G401.6 (cell line): Measurements from ENCODE around the gene CLIC4.
A peak's percentile ranks its signal among the peaks of the same experiment; 100 is the strongest.
"Not testable (repeated sequence)": the region's sequence is repeated elsewhere in the genome, so short reads cannot be mapped to it uniquely, and the experiment has no call there.

Experiments used
- FAIRE-seq: peaks from 2 replicates; lab custom pipeline; 2012; peaks lifted over from hg19 to GRCh38; lab: Jason Lieb, UNC

Gene CLIC4

GRCh38 chr1:24744911-24745710, at the start of gene CLIC4:
Gene CLIC4 (plus strand): TSS chr1:24745447. CDS start chr1:24745554, 107 bp downstream.
- FAIRE-seq = peak; percentile 96

- FAIRE-seq = no peak
Observed at GRCh38 chr1:24696041-24696755, 49.0 kb upstream of the CLIC4 start.

GRCh38 chr1:24696756-24697330, 48.4 kb upstream of the CLIC4 start:
- FAIRE-seq = no peak

- FAIRE-seq = not testable (repeated sequence)
Observed at GRCh38 chr1:24697453-24698001, 47.7 kb upstream of the CLIC4 start.

DNA sequence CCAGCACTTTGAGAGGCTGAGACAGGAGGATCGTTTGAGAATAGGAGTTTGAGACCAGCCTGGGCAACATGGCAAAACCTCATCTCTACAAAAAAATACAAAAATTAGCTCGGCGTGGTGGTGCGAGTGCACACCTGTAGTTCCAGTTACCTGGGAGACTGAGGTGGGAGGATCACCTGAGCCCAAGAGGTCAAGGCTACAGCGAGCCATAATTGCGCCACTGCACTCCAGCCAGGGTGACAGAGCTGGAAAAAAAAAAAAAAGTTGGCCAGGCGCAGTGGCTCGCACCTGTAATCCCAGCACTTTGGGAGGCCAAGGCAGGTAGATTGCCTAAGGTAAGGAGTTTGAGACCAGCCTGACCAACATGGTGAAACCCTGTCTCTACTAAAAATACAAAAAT, 46.9 kb upstream of the CLIC4 start:
- FAIRE-seq = not testable (repeated sequence)

DNA sequence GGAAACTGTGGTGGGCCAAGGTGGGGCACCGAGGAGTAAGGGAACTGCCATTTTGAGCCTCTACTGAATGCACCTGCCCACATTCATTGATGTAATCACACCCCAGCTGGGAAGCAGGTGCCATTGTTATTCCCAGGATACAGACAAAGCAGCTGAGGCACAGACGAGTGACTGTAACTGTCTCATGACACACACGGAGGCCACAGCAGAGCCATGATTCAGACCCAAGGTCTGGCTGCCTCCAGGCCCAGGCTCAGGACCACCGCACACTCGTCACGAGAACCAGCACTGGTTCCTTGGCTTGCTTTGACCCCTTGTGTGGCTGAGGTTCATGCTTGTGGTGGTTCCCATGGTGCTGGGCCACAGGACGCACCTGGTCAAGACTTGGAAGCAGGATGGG, 45.6 kb upstream of the CLIC4 start:
- FAIRE-seq = no peak

- no peak for FAIRE-seq
Observed at GRCh38 chr1:24702511-24703293, 42.5 kb upstream of the CLIC4 start.

DNA sequence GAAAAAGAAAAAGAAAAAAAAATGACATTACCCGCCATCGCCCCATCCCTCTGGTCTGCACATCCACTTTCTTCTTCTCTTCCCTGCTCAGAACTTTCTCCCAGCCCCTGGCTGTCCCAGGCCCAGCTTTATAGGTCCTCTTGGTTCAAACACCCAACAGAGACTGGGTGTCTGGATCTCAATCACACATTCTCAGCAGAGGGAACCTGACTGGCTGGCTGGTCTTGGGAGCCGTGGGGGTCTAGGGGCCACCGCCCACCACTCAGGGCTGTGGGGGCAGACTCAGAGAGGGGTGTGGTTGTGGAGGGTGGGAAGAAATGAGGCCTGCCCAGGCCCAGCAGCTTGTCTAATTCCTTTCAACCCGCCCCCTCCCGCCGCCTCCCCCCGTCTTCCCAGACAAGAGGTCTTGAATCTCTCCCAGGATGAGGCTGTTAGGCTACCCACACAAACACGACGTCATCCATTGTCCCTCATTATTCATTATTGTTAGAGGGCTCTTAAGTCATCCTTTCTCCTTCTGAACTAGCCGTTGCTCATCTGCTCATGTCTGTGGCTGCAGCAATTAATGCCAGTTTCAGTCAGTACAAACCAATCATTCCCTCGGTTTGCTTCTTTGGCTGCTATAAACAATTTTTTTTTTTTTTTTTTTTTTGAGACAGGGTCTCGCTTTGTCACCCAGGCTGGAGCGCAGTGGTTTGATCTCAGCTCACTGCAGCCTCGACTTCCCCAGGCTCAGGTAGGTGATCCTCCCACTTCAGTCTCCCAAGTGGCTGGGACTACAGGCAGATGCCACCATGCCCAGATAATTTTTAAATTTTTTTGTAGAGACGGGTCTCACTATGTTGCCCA, 40.6 kb upstream of the CLIC4 start:
- no peak for FAIRE-seq

GRCh38 chr1:24705260-24706073, 39.8 kb upstream of the CLIC4 start:
- no peak for FAIRE-seq

- FAIRE-seq = not testable (repeated sequence)
Observed at GRCh38 chr1:24706074-24706389, 39.2 kb upstream of the CLIC4 start.

DNA sequence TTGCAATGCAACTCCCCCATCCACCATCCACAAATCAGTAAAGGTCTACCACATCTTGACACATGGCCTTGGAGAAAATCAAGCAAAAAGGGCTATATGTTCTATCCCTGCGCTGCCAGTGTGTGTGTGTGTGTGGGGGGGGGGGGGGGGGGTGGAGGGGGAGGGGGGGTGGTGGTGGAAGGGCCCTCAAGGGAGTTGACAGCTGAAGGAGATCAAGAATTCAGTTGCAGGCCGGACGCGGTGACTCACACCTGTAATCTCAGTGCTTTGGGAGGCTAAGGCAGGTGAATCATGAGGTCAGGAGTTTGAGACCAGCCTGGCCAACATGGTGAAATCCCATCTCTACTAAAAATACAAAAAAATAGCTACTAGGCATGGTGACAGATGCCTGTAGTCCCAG, 37.6 kb upstream of the CLIC4 start:
- no peak for FAIRE-seq

DNA sequence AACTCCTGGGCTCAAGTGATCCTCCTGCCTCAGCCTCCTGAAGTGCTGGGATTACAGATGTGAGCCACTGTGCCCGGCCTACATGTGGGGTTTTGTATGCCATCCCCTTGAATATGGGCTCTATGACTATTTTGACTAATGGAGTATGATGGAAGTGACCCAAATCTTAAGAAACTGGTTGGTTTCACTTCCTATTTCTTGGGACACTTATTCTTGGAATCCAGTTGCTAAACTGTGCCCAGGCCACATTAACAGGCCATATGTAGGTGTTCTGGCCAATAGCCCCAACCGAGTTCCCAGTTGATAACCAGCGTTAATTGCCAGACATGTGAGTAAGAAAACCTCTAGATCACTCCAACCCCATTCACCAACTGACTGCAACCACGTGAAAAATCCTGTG, 36.3 kb upstream of the CLIC4 start:
- no peak for FAIRE-seq

DNA sequence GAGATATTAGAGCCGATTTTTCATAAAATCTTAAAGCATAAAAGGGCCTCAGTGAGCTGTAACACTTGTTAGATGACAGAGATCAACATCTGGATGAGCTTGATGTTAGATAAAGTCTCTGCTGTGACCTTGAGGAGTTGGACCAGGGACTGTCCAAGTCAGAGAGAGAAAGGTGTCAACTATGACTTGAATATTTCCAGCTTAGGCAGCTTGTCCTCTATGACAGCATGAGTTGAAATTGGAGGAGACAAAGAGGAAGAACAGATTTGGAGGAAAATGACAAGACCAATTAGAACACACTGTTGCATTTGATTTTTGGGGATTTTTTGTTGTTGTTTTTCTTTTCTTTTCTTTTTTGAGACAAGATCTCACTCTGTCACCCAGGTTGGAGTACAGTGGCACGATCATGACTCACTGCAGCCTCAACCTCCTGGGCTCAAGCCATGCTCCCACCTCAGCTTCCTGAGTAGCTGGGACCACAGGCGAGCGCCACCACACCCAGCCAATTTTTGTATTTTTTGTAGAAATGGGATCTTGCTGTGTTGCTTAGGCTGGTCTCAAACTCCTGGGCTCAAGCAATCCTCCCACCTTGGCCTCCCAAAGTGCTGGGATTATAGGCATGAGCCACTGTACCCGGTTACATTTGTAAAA, 35.3 kb upstream of the CLIC4 start:
- no peak for FAIRE-seq

- no peak for FAIRE-seq
Observed at GRCh38 chr1:24711329-24711728, 33.9 kb upstream of the CLIC4 start.

DNA sequence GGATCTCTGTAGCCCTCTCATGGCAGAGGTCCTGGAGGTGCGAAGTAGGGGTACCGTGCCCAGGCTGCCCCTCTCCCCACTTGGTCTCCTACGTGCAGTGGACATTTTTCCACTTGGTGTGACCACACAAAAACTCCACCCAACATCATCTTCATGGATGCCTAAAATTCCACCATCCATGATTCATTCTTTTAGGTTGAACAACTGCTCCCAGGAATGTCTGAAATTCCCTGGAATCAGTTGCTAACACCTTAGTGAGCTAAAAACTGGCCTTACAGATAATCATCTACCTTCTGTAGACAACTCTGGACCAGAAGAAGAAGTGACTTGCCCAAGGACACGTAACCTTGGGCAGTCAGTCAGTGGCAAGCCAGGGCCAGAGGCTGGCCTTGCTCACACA, 32.1 kb upstream of the CLIC4 start:
- FAIRE-seq = no peak

GRCh38 chr1:24713736-24714135, 31.5 kb upstream of the CLIC4 start:
- no peak for FAIRE-seq

DNA sequence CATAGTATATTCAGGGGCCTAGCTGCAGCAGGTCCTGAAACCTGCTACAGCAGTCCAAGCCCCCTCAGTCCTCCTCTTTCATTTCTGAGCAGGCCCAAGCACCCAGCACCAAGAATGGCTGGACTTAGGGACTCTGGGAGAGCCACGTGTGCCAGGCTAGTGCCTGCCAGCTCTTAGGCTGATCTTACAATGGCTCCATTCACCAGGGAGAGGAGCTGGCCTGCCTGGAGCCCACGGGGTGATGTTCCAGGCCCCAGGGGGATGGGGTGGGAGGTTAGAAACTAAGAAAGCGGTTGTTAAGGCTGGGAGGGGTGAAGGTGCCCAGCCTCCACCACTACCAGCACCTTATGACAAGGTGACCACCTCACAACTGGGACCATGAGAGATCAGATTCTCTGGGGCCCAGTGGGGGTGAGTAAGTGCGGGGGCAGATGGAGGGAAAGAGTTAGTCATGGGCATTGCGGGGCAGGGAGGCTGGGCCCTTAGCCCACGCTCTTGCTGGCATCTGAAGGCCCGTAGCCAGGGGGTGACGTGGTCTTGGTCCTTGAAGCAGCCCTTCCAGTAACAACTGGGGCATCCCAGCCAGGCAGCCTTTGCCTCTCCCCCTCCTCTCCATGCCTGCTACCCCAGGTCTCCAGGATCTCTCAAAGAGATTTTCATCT, 30.3 kb upstream of the CLIC4 start:
- FAIRE-seq = no peak

DNA sequence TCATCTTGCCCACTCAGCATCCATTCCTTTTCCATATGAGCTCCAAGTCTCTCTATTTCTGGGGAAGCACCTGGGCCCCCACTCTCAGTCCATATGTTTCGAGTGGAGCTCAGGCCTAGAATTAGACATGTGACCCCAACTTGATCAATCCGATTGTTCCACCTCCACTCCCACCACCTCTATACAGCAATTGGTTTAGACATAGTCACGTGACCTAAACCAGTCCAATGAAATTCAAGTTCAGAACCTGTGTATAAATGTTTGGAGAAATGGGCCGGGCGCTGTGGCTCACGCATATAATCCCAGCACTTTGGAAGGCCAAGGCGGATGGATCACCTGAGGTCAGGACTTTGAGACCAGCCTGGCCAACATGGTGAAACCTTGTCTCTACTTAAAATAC, 29.6 kb upstream of the CLIC4 start:
- no peak for FAIRE-seq

DNA sequence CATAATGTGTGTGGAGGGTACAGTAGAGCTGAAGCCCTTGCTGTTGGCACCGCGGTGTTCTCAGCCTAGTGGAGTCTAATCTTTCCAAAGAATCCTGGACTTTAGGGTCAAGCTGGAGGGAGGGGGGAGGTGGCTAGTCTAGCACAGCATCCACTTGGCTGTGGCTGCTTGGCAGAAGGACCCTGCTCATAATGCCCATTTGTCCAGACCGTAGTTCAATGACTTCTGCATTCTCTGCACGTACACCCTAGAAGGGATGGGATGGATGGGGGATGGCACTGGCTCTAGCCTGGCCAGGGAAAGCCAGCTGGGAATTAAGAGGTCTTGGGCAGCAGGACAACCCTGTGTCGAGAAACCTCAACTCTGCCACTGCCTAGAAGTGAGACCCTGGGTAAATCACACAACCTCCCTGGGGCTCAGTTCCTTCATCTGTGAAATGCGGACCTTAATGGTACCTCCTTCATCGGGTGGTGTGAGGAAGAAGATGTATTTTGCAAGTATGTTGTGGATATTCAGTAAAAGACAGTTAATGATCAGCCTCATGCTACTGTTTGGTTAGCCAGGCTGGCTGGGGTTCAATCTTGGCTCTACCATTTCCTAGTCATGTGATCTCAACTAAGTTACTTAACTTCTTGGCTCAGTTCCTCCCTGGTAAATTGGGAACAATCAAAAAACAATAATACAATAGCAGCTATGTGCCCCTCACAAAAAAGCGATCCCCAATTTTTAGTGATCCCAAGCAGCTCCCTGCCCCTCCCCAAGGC, 27.2 kb upstream of the CLIC4 start:
- FAIRE-seq = no peak
